ENCODE measurements around the gene AKR7A2. TPM values are rescaled to one million over a fixed set of nuclear protein-coding genes. Genes with fewer than 3 reads are reported as not detected.

The AKR7A2 gene
- total and polyA plus RNA-seq, 10 of the 15 experiments (the other 5 are each of a cell fraction or from before 2014, with no cell fraction given), result 1.3 to 114 (median 48.0) TPM

GRCh38 chr1:19337289-19337688, 25.3 kb upstream of the AKR7A2 start:
- no peaks in the 10 kb centered on the region for H3K27me3 ChIP-seq (replicated peaks in 1 of 2; ENCODE audit: control insufficient read depth in 2 of 2, insufficient read depth in 2 of 2, low read length in 1 of 2)
- ATAC-seq (no peak), DNase-seq (ENCODE audit: low read depth, low spot score) (no peak), FAIRE-seq (no peak)
- peaks cover 6 to 20% of the 10 kb centered on the region in 2 experiments; a peak in 3 of 4 replicates for H3K36me3 ChIP-seq (ENCODE audit: control insufficient read depth in 2 of 2, insufficient read depth in 2 of 2, low read length in 1 of 2)
- WGBS (ENCODE audit: insufficient coverage, insufficient replicate concordance, low lambda C conversion rate, missing lambda C conversion rate), result 70% methylated on average over 4 of the region's 4 CpGs
- in situ Hi-C loops (cut with MboI) (no loop called here), intact Hi-C loops (cut with micrococcal nuclease; ENCODE audit: unreplicated experiment) (no loop called here)
- no peak overlapping the region for H3K4me3 ChIP-seq
- no peak overlapping the region for H3K4me2 ChIP-seq (ENCODE audit: control insufficient read depth, insufficient read depth)
- ChIA-PET SMC1A (ENCODE audit: uncharacterized antibody, unreplicated experiment) (no interaction called here), CTCF (no interaction called here), POLR2A (no interaction called here), RAD21 (ENCODE audit: unreplicated experiment) (no interaction called here)
- no peak overlapping the region for H2AFZ ChIP-seq (ENCODE audit: control insufficient read depth, low read depth, low read length)
- TF ChIP-seq ATF2 (IDR thresholded peaks at IDR 0.05; ENCODE audit: low read length) (no peak), CUX1 (IDR thresholded peaks at IDR 0.05; ENCODE audit: insufficient replicate concordance, low read depth, low read length) (no peak), POLR2A (IDR thresholded peaks at IDR 0.05; ENCODE audit: low read depth, low read length) (peak; percentile 3; the same call in 1 of the 2 replicates)
- no peaks in the 10 kb centered on the region for H4K20me1 ChIP-seq (ENCODE audit: control insufficient read depth, insufficient read depth)
- H3K4me1 ChIP-seq (ENCODE audit: control insufficient read depth, insufficient read depth, low read length), result 0 out of 2 replicates have a peak, but pooled peaks cover 3% of the 10 kb centered on the region
- H3K9ac ChIP-seq (ENCODE audit: control insufficient read depth, insufficient read depth, low read length), result no peak overlapping the region
- H3K9me3 ChIP-seq (replicated peaks; ENCODE audit: control insufficient read depth, insufficient read depth, low read length), result no peaks in the 10 kb centered on the region
- H3K27ac ChIP-seq (ENCODE audit: control insufficient read depth, insufficient read depth), result no peak overlapping the region
- H3K79me2 ChIP-seq (ENCODE audit: control insufficient read depth, insufficient read depth, low read length), result no peaks in the 10 kb centered on the region
- BruUV-seq (replicated peaks), result no TSS peak
